ENCODE data around the gene COMT.

COMT gene

GRCh38 chr22:20016734-20017621, 75.4 kb downstream of the COMT start, which contains the start of gene ARVCF (continued):
- TF ChIP-seq ZNF114 (tag by site-specific recombination; IDR thresholded peaks at IDR 0.05) (no peak), OSR2 (tag by site-specific recombination; IDR thresholded peaks at IDR 0.05) (no peak), ZBTB17 (tag by site-specific recombination; IDR thresholded peaks at IDR 0.05) (no peak), ZNF571 (tag by site-specific recombination; IDR thresholded peaks at IDR 0.05) (no peak), ELK4 (IDR thresholded peaks at IDR 0.05; ENCODE audit: borderline replicate concordance, low read depth, low read length) (no peak), FEZF1 (tag by site-specific recombination; IDR thresholded peaks at IDR 0.05) (no peak), ZNF701 (tag by site-specific recombination; IDR thresholded peaks at IDR 0.05) (no peak), ZNF660 (tag by site-specific recombination; IDR thresholded peaks at IDR 0.05) (no peak), ZNF548 (tag by site-specific recombination; IDR thresholded peaks at IDR 0.05) (no peak), ZBTB6 (tag by site-specific recombination; IDR thresholded peaks at IDR 0.05) (no peak), ZNF600 (tag by site-specific recombination; IDR thresholded peaks at IDR 0.05) (peak; percentile 77), ZNF837 (tag by site-specific recombination; IDR thresholded peaks at IDR 0.05) (no peak), ZNF324 (tag by site-specific recombination; IDR thresholded peaks at IDR 0.05) (no peak), ZNF473 (tag by site-specific recombination; IDR thresholded peaks at IDR 0.05) (no peak), SP3 (tag by site-specific recombination; IDR thresholded peaks at IDR 0.05) (peak; percentile 56), GLI2 (tag by site-specific recombination; IDR thresholded peaks at IDR 0.05; ENCODE audit: borderline replicate concordance, low read depth) (no peak), ZNF585B (tag by site-specific recombination; IDR thresholded peaks at IDR 0.05) (no peak), PRDM4 (tag by site-specific recombination; IDR thresholded peaks at IDR 0.05) (no peak), ZNF704 (tag by site-specific recombination; IDR thresholded peaks at IDR 0.05) (no peak), ZNF214 (tag by site-specific recombination; IDR thresholded peaks at IDR 0.05; ENCODE audit: borderline replicate concordance) (no peak), YY2 (tag by site-specific recombination; IDR thresholded peaks at IDR 0.05) (no peak), ZIC2 (tag by site-specific recombination; IDR thresholded peaks at IDR 0.05) (no peak), ZNF677 (tag by site-specific recombination; IDR thresholded peaks at IDR 0.05) (no peak), GFI1B (tag by site-specific recombination; IDR thresholded peaks at IDR 0.05) (no peak), ZNF302 (tag by site-specific recombination; IDR thresholded peaks at IDR 0.05; ENCODE audit: low read depth) (no peak), ZNF366 (tag by site-specific recombination; conservative IDR thresholded peaks at IDR 0.05) (no peak), ZNF423 (tag by site-specific recombination; IDR thresholded peaks at IDR 0.05) (no peak)
- TF ChIP-seq, protein P1, sequence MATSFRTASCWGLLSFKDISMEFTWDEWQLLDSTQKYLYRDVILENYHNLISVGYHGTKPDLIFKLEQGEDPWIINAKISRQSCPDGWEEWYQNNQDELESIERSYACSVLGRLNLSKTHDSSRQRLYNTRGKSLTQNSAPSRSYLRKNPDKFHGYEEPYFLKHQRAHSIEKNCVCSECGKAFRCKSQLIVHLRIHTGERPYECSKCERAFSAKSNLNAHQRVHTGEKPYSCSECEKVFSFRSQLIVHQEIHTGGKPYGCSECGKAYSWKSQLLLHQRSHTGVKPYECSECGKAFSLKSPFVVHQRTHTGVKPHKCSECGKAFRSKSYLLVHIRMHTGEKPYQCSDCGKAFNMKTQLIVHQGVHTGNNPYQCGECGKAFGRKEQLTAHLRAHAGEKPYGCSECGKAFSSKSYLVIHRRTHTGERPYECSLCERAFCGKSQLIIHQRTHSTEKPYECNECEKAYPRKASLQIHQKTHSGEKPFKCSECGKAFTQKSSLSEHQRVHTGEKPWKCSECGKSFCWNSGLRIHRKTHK (tag by site-specific recombination; IDR thresholded peaks at IDR 0.05), result no peak
- TF ChIP-seq, protein P2, sequence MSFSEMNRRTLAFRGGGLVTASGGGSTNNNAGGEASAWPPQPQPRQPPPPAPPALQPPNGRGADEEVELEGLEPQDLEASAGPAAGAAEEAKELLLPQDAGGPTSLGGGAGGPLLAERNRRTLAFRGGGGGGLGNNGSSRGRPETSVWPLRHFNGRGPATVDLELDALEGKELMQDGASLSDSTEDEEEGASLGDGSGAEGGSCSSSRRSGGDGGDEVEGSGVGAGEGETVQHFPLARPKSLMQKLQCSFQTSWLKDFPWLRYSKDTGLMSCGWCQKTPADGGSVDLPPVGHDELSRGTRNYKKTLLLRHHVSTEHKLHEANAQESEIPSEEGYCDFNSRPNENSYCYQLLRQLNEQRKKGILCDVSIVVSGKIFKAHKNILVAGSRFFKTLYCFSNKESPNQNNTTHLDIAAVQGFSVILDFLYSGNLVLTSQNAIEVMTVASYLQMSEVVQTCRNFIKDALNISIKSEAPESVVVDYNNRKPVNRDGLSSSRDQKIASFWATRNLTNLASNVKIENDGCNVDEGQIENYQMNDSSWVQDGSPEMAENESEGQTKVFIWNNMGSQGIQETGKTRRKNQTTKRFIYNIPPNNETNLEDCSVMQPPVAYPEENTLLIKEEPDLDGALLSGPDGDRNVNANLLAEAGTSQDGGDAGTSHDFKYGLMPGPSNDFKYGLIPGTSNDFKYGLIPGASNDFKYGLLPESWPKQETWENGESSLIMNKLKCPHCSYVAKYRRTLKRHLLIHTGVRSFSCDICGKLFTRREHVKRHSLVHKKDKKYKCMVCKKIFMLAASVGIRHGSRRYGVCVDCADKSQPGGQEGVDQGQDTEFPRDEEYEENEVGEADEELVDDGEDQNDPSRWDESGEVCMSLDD (tag by site-specific recombination; IDR thresholded peaks at IDR 0.05), result no peak
- TF ChIP-seq, protein P3, sequence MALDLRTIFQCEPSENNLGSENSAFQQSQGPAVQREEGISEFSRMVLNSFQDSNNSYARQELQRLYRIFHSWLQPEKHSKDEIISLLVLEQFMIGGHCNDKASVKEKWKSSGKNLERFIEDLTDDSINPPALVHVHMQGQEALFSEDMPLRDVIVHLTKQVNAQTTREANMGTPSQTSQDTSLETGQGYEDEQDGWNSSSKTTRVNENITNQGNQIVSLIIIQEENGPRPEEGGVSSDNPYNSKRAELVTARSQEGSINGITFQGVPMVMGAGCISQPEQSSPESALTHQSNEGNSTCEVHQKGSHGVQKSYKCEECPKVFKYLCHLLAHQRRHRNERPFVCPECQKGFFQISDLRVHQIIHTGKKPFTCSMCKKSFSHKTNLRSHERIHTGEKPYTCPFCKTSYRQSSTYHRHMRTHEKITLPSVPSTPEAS (tag by site-specific recombination; IDR thresholded peaks at IDR 0.05), result no peak
